Muscle of arm (tissue), 12 donors: ENCODE results near the gene SOBP. TPM values are rescaled to one million over a fixed set of nuclear protein-coding genes. Genes with fewer than 3 reads are reported as not detected.
A peak's percentile ranks its signal among the peaks of the same experiment; 100 is the strongest.
"Not testable (repeated sequence)": the region's sequence is repeated elsewhere in the genome, so short reads cannot be mapped to it uniquely, and the experiment has no call there.

Experiments used
- DNase-seq: peaks from one replicate; pipeline ENCODE4 v3.0.0-alpha.2; 2013
- polyA plus RNA-seq, 12 donors: library from polyadenylated mRNA; unstranded; fragments of 120-200 nt; gene quantifications; one replicate each; pipeline ENCODE4 v1.2.1, GENCODE V29; 2013; ENCODE audit not compliant: insufficient read length in 12 of 12

SOBP gene
- polyA plus RNA-seq, 12 donors = 13.5 to 24.4 (median 15.7) TPM; not detected in 1

DNA sequence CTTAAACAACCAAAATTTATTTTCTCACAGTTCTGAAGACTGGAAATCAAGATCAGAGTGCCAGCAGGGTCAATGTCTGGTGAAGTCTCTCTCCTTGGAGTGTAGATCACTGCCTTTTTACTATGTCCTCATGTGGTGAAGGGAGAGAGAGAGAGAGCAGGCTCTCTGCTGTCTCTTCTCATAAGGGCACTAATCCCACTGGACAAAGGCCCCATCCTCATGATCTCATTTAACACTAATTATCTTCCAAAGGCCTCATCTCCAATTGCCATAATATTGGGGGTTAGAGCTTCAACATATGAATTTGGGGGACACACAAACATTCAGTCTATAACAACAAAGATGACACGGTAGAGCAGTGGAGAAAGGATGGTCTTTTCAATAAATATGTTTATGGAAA lies 27.4 kb downstream of the SOBP start:
- no peak for DNase-seq

DNA sequence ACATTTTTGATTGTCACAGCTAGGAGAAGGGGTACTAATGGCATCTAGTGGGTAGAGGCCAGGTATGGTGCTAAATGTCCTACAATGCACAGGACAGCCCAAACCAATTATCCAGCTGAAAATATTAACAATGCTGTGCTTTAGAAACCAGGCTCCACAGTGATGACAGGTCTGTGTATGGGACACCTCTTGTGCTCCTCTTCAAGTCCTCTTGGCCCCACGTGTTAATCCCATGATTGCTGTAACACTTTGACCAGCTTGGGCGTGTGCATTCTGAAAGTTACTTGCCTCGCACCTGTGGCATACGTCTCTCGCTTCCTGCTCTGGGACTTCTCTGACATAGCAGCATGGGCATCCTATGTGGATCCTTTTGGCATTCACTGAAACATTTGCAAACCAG lies 29.3 kb downstream of the SOBP start:
- not testable (repeated sequence) for DNase-seq

DNA sequence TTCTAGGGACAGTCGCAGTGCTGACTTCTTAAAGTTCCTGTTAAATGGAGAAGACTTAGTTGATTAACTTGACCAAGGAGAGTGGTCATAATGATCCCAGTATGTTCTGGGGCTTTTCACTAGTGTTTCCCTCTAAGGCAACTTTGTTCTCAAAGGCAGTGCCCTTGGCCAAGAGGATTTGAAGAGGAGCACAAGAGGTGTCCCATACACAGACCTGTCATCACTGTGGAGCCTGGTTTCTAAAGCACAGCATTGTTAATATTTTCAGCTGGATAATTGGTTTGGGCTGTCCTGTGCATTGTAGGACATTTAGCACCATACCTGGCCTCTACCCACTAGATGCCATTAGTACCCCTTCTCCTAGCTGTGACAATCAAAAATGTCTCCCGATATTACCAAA lies 30.8 kb downstream of the SOBP start:
- not testable (repeated sequence) for DNase-seq

DNA sequence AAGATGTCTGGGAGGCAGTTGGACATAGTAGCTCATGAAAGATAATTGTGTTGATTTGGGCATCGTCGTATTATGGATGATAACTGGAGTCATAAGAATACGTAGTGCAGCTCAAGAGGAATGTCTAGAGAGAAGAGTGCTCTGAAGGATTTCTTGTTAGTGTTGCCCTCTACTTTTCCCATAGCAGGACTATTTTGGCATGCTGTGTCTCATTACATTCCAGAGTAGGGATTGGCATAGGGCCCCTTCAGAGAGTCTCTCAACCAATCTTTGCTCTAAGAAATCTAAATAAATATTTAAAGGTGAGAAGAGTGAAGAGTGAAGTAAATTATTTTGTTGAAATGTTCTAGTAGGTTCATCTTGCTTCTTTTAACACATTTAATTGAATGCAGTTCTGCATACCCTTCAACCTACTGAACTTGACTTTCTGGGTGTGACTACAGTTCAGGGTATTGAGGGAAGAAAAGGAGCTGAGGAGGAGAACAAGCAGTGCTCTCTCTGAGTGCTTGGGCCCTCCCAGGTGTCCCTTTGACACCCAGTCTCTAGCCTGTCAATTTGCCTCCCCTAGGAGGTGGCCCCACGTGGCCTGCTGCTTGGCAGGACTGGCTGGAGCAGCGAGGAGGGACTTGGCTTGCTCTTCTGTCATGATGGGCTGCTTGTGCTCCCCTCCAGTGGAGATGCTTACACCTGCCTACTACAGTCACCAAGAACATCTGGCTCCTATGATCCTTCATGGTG lies 33.3 kb downstream of the SOBP start:
- no peak for DNase-seq

DNA sequence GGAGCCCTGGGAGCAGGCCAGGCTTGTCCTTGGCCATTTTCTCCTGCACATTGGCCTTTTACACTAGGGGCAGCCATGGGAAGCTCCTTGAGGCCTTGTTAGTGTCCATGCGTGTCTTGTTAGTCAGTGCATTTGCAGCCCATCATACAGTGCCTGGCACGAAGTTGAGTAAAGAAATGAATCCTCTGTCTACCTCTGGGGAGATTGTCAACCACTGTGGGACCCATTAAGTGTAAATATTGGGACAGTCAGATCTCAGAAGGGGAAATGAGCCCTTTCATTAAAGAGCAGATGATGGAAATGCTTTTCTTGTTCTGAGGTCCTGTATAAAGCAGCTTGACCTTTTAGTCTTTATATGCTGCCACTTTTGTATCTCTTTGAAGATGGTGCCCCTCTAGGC lies 33.9 kb downstream of the SOBP start:
- no peak for DNase-seq

DNA sequence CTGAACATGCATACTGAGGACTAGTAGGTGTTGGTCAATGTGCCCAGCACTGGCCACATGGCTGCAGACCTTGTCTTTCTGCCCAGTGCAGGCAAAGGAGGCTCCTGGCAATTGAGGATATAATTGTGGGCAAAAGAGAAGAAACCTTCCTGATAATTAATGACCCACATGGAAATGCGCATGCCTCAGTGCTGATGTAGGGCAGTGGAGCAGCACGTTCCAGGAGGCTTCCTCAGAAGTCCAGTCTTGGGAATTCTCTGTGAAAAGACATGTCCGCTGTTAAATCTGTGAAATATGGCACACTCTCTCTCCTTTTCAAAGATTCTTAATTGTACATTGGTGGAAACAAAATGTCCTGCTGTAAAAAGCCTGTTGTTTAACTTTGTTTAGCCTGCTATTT lies 34.7 kb downstream of the SOBP start:
- no peak for DNase-seq

DNA sequence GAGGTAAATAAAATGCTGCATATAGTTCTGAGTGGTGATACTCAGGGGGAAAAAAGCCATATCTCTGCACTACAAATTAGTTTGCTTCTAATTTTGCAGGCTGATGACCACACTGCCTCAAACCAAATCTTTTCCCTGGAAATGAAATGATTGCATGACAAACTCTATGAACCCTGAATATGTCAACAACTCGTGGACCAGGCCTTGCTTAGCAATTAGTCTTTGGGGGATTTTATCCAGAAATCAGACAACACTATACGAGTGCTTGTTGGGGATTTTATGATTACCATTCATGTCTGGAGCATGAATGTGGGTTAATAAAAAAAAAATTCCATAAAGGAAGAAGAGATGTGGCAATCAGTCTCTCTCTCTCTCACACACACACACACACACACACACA lies 42.0 kb downstream of the SOBP start:
- no peak for DNase-seq

DNA sequence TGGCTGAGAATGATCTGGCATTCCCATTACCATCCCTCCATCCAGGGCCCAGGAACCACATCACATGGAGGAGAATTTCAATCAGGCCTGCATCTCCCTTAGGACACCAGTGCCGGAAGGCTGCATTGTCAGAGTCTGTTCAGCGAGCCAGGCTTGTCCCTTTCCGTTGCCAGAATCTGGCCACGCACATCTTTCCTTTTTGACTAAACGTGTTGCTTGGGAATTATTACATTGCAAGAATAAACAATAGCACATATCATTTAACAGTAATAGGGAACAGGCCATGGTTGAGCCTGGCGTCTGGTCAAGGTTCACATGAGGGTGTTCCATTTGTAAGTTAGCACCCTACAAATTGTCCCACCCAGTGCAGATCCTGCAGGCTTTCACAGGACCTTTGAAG lies 42.8 kb downstream of the SOBP start:
- DNase-seq = peak; percentile 73

DNA sequence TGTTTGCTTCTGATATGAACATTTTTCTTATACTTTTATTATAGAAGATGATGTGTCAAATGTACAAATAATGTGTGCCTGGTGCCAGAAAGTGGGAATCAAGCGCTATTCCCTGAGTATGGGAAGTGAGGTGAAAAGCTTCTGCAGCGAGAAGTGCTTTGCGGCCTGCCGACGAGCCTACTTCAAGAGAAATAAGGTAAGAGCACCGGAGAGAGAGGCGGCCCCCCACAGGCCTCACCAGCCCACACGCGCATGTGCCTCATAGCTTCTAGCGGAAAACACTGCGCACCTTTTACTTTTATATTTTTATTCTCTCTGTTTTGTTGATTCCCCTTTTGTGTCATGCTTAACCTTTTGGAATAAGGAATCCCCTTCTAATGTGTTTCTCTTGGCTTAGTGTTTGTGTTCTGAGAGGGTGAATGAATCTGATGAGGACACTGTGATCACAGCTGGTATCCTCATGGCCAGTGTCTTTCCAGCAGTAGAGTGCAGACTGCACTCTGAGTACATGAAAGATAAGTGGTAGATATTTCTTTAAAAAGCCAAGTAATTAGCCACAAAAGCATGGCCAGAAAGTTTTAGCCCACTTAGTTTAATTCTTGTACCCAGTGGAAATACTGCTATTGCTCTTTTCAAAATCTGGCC lies 43.6 kb downstream of the SOBP start:
- DNase-seq = no peak

DNA sequence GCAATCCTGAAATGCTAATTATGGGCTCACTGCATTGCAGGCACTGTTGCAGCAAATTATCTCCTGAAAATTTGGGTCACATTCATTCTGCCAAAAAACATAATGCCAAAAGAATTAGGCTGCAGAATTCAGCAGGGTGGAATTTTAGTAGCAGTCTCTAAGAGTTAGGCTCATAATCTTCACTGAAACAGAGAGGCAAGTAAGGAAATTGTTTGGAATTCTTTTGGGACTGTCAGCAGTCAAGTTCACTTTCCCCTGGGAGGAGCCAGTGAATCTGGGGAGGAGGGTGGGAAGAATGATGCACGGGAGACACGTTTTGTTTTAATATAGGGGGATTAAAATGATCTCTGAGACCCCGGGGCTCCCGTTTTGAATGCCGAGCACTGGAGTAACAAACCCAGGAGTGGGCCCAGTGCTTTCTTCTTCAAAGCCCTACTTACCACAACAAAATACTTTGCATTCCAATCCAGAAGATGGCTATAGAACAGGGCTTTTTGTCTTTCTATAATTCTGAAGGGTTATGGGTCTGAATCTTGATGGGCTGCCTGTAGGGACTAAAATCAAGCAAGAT lies 44.7 kb downstream of the SOBP start:
- no peak for DNase-seq

DNA sequence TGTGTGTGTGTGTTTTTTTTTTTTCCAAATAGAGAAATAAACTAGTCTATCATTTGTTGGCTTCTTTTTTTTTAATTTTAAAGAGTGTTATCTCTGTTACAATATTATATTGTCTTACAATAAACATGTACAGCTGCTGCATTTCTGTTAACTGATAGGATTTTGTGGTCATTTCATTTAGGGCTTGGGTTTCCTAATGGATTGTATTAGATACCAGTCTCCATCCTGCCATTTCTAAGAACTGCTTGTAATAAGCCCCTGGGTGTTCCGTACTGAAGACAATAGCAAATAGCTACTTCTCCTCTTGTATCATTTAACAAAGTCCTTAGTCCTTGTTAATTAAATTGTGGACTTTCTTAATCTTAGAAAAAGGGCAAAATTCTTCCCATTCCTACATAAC lies 45.7 kb downstream of the SOBP start:
- DNase-seq = no peak

DNA sequence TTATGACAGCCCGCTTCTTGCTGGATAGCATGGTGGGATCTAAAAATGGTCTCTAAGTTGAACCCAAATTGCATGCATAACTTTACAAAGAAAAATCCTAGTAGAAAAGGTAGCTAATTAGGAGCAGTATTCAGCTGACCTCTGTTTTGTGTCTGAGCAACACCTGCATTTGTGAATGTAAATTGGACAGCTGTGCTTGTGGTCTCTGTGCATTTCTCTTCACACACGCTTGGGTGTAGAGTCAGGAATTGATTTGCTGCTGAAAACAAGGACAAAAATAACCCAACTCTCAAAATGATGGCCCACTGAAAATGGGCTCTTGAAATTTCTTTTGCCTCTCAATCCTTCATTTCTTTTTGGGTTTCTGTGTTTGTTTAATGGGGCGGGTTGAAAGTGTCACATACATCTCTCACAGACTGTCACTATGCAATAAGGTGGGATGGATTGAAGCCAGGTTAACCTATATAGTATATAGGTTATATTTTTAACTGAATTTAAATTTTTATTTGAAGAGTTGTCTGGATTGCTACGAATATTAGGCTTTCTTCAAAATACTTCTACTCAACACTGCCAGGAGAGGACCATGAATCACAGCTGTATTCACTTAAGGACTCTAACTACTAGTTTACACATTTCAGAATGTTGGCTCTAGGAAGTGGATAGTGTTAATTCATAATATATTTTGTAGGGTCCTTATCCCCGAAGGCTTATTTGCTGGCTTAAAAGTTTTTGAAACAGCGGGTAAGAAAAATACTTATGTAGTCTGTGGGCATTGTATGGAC lies 46.5 kb downstream of the SOBP start:
- no peak for DNase-seq

DNA sequence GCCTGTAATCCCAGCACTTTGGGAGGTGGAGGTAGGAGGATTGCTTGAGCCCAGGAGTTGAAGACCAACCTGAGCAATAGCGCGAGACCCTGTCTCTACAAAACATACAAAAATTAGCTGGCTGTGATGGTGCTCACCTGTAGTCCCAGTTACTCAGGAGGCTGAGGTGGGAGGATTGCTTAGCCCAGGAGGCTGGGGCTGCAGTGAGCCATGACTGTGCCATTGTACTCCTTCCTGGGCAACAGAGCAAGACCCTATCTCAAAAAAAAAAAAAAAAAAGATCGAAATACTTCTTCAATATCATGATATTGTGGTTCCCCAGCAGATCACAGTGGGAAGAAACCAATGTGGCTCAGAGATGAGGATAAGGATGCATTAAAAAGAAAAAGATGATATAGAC lies 47.6 kb downstream of the SOBP start:
- no peak for DNase-seq

DNA sequence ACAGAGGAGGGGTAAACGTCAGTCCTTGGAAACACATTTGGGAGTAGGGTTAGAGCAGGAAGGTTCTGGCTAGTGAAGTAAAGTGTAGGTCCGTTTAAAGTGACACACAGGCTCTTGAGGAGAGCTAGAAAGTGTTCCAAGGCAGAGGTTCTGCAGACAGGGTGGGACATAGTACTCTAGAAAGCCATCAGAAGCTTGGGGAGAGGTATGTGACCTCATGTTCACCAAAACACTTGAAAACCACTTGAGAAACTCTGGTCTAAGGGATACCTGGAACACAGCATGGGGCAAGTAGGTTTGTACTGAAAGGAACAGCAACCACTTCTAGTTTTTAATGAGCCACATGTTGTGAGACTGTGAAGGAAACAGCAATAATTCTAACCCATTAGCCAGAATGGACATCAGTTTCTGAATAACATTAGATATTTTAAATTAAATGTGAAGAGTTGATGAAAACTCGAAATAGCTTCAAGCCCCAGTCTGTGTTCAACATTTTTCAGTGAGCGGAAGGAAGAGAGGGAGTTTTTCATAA lies 49.0 kb downstream of the SOBP start:
- no peak for DNase-seq

DNA sequence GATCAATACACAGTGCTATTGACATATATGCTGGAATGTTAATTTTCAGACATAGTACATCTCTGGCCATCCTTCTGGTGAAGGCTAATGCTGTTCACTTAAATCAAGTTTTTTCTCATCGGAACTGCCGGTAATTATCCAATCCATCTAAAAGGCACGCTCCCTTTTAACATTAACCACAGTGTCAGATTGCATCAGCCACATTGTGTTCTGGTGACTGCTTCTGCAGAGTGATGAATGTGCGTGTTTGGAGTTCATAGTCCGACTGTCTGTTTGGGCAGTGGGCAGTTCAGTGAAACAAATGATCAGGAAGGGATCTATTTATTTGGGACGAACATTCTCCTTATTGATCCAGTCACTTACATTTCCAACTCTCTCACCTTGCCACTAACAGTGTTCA lies 49.5 kb downstream of the SOBP start:
- DNase-seq = no peak

DNA sequence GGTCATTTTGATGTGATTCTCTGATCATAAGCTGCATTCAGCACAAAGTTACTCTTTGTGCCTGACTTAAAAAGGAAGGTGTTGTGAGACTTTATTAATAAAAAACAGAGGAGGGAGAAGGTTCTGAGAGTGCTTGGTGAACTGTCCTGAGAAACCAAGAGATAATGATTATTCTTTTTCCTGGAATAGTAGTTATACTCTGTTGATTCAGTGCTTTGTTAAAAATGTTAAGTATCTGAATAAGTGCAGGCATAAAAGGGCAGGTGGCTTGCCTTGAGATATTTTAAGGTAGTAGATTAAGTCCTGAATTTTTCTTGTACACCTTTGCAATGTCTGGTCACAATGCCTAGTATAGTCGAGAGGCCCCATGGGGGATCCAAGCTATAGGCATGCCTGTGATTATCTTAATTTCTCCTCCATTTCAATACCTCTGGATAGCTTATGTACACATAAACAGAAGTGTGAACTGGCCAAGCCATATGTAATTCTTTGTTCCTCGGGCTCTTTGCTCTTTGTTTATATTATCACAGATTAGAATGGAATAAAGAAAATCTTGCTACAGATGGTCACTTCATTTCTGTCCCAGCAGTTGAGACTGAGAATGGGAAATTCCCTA lies 50.0 kb downstream of the SOBP start:
- no peak for DNase-seq

DNA sequence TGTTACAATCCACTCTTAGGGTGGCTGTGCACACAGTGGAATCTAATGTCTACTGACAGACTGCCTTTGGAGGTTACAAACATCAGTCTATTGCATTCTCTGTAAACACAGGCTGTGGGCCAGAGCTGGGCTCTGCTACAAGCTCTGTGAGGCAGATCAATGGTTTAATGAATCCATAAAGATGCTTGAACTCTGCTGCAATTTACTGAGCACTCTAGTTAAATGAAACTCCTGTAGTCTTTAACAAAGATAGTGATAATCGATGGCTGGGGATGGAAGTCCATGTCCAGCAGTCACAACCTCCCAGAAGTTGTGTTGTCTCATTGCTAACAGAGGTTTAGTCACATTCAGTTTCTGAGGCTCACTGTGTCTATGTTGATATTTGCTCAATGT lies 50.5 kb downstream of the SOBP start:
- no peak for DNase-seq

DNA sequence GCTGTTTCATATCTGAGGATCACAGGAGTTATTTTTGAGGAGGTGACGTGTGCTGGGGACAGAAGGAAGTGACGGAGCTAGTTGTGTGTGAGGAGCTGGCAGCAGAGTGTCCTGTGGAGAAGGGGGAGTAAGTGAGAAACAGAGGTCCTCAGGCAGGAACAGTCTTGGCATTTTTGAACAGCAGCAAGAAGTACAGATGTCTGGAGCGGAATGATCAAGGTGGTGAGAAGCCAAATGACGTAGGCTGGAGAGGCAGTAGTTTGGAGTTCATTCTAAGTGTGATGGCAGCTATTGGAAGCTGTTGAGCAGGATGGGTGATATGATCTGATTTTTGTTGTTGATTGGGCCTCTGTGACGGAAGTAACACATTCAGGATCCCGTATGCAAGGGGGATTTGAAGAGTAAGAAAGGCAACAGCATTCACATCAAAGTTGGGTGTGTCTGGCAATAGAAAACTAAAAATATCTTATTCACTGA lies 52.3 kb downstream of the SOBP start:
- peak; percentile 24 for DNase-seq

DNA sequence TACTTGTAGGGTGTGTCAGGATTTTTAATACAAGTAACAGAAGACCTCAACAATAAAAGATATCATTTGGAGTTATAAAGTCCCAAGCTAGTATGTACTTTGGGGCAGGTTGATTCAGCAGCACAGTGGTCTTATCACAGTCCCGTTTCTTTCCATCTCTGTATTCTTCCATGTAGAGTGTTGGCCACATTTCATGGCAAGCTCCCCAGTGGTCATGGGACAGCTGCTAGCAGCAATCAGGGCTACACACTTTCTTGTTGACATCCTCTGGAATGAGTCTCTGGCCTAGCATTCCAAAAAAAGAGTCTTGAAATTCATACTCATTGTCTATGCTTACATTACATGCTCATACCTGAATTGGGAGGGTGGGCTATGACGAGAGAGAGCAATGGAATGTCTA lies 53.2 kb downstream of the SOBP start:
- DNase-seq = no peak

DNA sequence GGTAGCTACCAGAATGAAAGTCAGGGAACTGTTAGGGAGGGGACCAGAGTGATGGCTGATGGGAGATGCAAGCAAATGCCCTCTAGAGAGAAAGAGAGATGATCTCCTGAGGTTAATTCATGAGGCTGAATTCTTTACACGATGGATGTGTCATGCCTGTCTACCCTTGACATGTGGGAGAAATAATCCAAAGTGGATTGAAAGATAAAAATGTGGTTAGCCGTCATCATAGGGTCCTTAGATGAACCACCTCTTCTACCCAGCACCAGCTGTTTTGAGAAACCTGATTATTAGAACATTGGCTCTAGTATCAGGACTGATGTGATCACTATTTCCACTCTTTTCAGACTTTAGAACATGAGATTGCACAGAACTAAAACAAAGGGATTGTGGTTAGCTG lies 53.6 kb downstream of the SOBP start:
- no peak for DNase-seq

DNA sequence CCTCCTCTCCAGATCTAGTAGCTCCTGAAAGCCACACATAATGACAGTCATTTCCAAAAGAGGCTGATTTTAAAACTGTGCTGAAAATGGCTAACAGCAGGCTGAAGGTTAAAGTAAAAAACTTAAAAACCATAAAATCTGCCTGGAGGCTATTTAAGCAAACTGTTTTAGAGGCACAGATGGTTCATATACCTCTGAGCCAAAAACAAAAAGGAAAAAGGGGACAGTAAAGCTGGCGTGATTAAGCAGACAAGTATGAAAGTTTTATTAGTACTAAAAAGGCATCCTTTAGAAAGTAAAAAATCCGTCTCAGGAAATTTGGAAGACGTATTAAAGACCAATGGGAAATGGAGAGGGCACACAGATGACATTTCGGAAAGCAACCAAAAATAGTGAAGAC lies 55.8 kb downstream of the SOBP start:
- no peak for DNase-seq
